Esophagus (tissue), 2 donors: ENCODE measurements around the gene MAGIX. TPM values are rescaled to one million over a fixed set of nuclear protein-coding genes. Genes with fewer than 3 reads are reported as not detected.
A peak's percentile ranks its signal among the peaks of the same experiment; 100 is the strongest.

Source experiments
- H3K27ac ChIP-seq, 2 donors: one replicate each; pipeline ENCODE4 v1.5.1; 2013; ENCODE audit warnings: low read depth in 2 of 2, mild to moderate bottlenecking in 2 of 2, inconsistent platforms in 1 of 2, low read length in 1 of 2, moderate library complexity in 1 of 2
- H3K27me3 ChIP-seq, 2 donors: one replicate each; pipeline ENCODE4 v1.6.1; 2013; ENCODE audit warnings: low read length in 2 of 2, control low read depth in 1 of 2, mild to moderate bottlenecking in 1 of 2; ENCODE audit not compliant: insufficient read depth in 2 of 2, control insufficient read depth in 1 of 2
- H3K36me3 ChIP-seq, 2 donors: one replicate each; pipeline ENCODE4 v1.6.1; 2013; ENCODE audit warnings: low read length in 1 of 2; ENCODE audit not compliant: control insufficient read depth in 2 of 2, insufficient read depth in 2 of 2
- H3K4me1 ChIP-seq, 2 donors: one replicate each; pipeline ENCODE4 v1.6.1; 2013; ENCODE audit warnings: low read length in 1 of 2; ENCODE audit not compliant: control insufficient read depth in 2 of 2, insufficient read depth in 2 of 2
- H3K4me3 ChIP-seq, 2 donors: one replicate each; pipeline ENCODE4 v1.5.1; 2013; ENCODE audit warnings: low read length in 2 of 2, mild to moderate bottlenecking in 2 of 2, low read depth in 1 of 2, moderate library complexity in 1 of 2
- H3K9me3 ChIP-seq, 2 donors: one replicate each; pipeline ENCODE4 v1.6.1; 2013; ENCODE audit warnings: mild to moderate bottlenecking in 2 of 2, low read depth in 1 of 2, low read length in 1 of 2, moderate library complexity in 1 of 2; ENCODE audit not compliant: control insufficient read depth in 2 of 2, insufficient read depth in 1 of 2
- WGBS, 2 donors: extraction: QIAGEN DNeasy Blood & Tissue Kit; methylation state at CpG; one replicate each; pipeline ENCODE4 v1.1.7; 2013; 5-methylcytosine and 5-hydroxymethylcytosine counted together
- polyA plus RNA-seq, 2 donors: library from polyadenylated mRNA; stranded (reverse); fragments of 200-250 nt; gene quantifications; one replicate each; pipeline ENCODE4 v1.2.3, GENCODE V29; 2013
- donor health status: healthy with polysubstance abuse.
- donor health status: Bipolar disorder and iron deficiency.

The MAGIX gene
- polyA plus RNA-seq, 2 donors, result 6.0 to 6.3 TPM

- 1 to 34% methylated on average over 42 to 61 of the region's 61 CpGs for WGBS, 2 donors
- Histone ChIP-seq H3K4me1 (no peaks in the 10 kb centered on the region), H3K9me3 (peaks cover 0 to 2% of the 10 kb centered on the region in 2 donors), H3K4me3 (peak within 1 kb of the TSS in 1 of 2 donors; percentile 24), H3K36me3 (no peaks in the 10 kb centered on the region), H3K27ac (peak within 1 kb of the TSS in 1 of 2 donors; percentile 56), H3K27me3 (no peaks in the 10 kb centered on the region)
These were observed 37.6 kb downstream of the MAGIX start, which contains the start of gene SYP for GRCh38 chrX:49199906-49200771. SYP (minus strand) TSS chrX:49200193; CDS start chrX:49200186, 7 bp downstream.

GRCh38 chrX:49202022-49202421 is 39.5 kb downstream of the MAGIX start:
- H3K36me3 ChIP-seq, result no peaks in the 10 kb centered on the region

GRCh38 chrX:49203536-49203935 is 41.0 kb downstream of the MAGIX start:
- Histone ChIP-seq H3K9me3 (no peaks in the 10 kb centered on the region), H3K36me3 (no peaks in the 10 kb centered on the region), H3K4me1 (no peaks in the 10 kb centered on the region), H3K27me3 (no peaks in the 10 kb centered on the region), H3K27ac (no peak overlapping the region), H3K4me3 (no peak overlapping the region)
- 62 to 72% methylated on average over 3 of the region's 3 CpGs for WGBS, 2 donors

More at GRCh38 chrX:49202022-49202421, 39.5 kb downstream of the MAGIX start:
- H3K4me3 ChIP-seq, result no peak overlapping the region
- 56 to 74% methylated on average over 2 of the region's 2 CpGs for WGBS, 2 donors
- no peak overlapping the region for H3K27ac ChIP-seq
- H3K4me1 ChIP-seq, result no peaks in the 10 kb centered on the region
- H3K9me3 ChIP-seq, result peaks cover 0 to 2% of the 10 kb centered on the region in 2 donors
- no peaks in the 10 kb centered on the region for H3K27me3 ChIP-seq

- H3K36me3 ChIP-seq, result no peaks in the 10 kb centered on the region
- no peaks in the 10 kb centered on the region for H3K4me1 ChIP-seq
- no peaks in the 10 kb centered on the region for H3K27me3 ChIP-seq
- no peaks in the 10 kb centered on the region for H3K9me3 ChIP-seq
- no peak overlapping the region for H3K4me3 ChIP-seq
- no peak overlapping the region for H3K27ac ChIP-seq
- 77 to 90% methylated on average over 6 of the region's 6 CpGs for WGBS, 2 donors
These were observed 41.5 kb downstream of the MAGIX start for GRCh38 chrX:49204017-49204416.

- 49 to 50% methylated on average over 4 of the region's 4 CpGs for WGBS, 2 donors
- Histone ChIP-seq H3K27me3 (no peaks in the 10 kb centered on the region), H3K9me3 (no peaks in the 10 kb centered on the region), H3K4me3 (no peak overlapping the region), H3K36me3 (no peaks in the 10 kb centered on the region), H3K4me1 (no peaks in the 10 kb centered on the region), H3K27ac (no peak overlapping the region)
These were observed 42.2 kb downstream of the MAGIX start for GRCh38 chrX:49204709-49205108.

GRCh38 chrX:49205443-49205842 is 42.9 kb downstream of the MAGIX start:
- 75 to 79% methylated on average over 13 of the region's 13 CpGs for WGBS, 2 donors
- Histone ChIP-seq H3K4me3 (no peak overlapping the region), H3K36me3 (no peaks in the 10 kb centered on the region), H3K4me1 (no peaks in the 10 kb centered on the region), H3K27ac (no peak overlapping the region), H3K27me3 (no peaks in the 10 kb centered on the region), H3K9me3 (no peaks in the 10 kb centered on the region)

GRCh38 chrX:49206543-49206942 is 44.0 kb downstream of the MAGIX start:
- H3K27ac ChIP-seq, result no peak overlapping the region
- H3K4me1 ChIP-seq, result no peaks in the 10 kb centered on the region
- no peaks in the 10 kb centered on the region for H3K36me3 ChIP-seq
- H3K4me3 ChIP-seq, result no peak overlapping the region
- H3K9me3 ChIP-seq, result no peaks in the 10 kb centered on the region
- no peaks in the 10 kb centered on the region for H3K27me3 ChIP-seq
- 74 to 80% methylated on average over 8 of the region's 8 CpGs for WGBS, 2 donors

GRCh38 chrX:49208399-49208798 is 45.8 kb downstream of the MAGIX start:
- Histone ChIP-seq H3K4me1 (no peaks in the 10 kb centered on the region), H3K9me3 (no peaks in the 10 kb centered on the region), H3K27me3 (no peaks in the 10 kb centered on the region), H3K27ac (no peak overlapping the region), H3K36me3 (no peaks in the 10 kb centered on the region), H3K4me3 (no peak overlapping the region)
- 84 to 91% methylated on average over 5 of the region's 5 CpGs for WGBS, 2 donors

GRCh38 chrX:49209434-49210251 is 47.1 kb downstream of the MAGIX start:
- Histone ChIP-seq H3K4me1 (no peaks in the 10 kb centered on the region), H3K9me3 (no peaks in the 10 kb centered on the region), H3K27ac (no peak overlapping the region), H3K36me3 (no peaks in the 10 kb centered on the region), H3K4me3 (no peak overlapping the region), H3K27me3 (no peaks in the 10 kb centered on the region)
- WGBS, 2 donors, result 24 to 51% methylated on average over 28 of the region's 28 CpGs
